GM18505 (cell line): Measurements from ENCODE around the gene DLG3.

ENCODE experiments used
- ATAC-seq: cut with Tn5 transposase; IDR thresholded peaks from one replicate; pipeline ENCODE4 v1.9.1; 2021; ENCODE audit not compliant: unreplicated experiment
- POLR2A ChIP-seq: IDR thresholded peaks from 4 replicates; pipeline ENCODE4 v1.6.1; 2011; ENCODE audit warnings: borderline replicate concordance; ENCODE audit not compliant: insufficient read depth, insufficient read length; ENCODE audit errors: extremely low read depth

DLG3 gene

DNA sequence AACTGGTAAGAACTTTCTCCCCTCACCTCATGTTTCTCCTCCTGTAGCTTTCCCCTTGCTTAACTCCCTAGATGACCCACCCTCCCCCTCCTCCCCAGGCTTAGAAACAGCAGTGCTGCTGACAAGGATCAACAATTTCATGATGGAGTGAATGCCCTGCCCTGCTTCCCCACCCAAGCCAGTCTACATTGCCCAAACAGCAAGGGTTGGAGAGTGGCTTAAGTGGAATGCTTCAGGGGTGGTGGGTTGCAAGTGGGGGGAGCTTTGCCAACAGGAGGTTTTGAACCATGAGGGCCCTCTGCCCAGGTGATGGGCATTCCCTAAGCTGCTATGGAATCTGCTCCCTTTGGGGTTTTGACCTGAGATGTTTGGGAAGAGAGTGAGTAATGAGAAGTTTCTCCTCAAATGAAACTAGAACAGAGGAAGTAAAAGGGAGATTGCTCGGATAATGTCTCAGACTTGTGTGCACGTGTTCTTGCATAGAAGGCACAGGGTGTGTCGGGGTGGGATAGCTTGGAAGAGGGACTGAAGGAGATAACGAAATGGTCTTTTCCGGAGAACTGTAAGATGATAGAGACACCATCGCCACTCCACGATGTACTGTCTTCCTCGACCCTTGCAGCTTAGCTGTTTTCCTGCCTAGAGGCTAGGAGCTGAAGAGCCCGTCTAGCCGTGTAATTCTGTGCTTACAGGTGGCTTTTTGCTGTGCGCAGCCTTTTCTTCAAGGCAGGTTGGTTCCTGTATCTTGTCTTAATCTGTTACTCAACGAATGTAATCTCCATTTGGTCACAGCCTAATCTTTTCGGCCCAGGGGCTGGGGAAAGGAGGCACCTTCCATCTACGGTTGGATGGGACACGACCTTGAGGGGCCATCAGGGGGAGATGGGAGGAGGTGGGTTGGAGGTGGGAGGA, 11.4 kb upstream of the DLG3 start:
- no peak for TF ChIP-seq POLR2A
- ATAC-seq: no peak

DNA sequence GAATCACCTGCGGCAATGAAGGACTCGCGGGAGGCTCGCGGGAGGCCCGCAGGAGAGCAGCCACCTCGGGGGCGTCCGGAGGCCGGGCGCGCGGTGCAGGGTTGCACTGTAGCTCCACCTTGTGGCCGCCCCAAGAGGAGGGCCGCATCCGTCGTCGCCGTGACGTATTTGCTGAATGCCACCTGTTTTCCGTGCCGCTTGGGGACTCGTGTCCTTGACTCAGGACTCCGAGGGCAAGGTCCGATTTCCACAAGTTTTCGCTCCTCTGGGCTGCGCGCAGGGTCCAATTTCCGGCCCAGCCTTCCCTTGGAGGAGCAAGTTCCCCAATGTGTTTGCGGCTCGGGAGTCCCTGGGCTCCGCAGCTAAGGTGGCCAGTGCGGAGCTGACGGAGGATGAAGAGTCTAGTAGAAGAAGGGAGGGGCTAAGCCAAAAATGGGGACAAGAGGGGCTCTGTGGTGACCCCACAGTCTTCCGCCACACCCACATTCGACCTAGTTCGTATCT, 10.7 kb upstream of the DLG3 start:
- ATAC-seq: peak; percentile 61
- peak; percentile 35 for TF ChIP-seq POLR2A

DNA sequence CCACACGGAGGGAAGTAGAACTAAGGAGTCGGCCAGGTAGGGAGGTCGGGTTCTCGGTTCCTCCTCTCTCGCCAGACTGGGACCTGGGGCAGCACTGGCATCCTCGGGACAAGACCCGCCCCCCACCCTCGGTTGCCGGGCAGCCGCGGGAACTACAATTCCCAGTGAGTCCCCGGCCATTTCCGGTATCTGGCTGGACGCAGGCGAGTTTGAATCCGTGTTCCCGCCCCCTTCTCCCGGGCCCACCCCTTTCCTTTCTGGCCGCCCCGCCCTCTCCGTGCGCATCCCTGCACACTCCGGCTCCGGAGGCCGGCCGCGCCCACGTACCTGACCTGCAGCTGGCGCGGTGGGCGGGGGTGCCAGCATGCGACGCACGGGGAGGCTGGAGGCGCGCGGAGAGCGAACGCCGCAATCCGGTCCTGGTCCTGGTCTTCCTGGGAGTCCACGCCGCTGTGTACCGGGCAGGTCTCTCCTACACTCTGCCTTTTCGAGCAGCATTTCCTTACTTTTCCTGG, 10.2 kb upstream of the DLG3 start:
- peak; percentile 65 for ATAC-seq
- TF ChIP-seq POLR2A: no peak

DNA sequence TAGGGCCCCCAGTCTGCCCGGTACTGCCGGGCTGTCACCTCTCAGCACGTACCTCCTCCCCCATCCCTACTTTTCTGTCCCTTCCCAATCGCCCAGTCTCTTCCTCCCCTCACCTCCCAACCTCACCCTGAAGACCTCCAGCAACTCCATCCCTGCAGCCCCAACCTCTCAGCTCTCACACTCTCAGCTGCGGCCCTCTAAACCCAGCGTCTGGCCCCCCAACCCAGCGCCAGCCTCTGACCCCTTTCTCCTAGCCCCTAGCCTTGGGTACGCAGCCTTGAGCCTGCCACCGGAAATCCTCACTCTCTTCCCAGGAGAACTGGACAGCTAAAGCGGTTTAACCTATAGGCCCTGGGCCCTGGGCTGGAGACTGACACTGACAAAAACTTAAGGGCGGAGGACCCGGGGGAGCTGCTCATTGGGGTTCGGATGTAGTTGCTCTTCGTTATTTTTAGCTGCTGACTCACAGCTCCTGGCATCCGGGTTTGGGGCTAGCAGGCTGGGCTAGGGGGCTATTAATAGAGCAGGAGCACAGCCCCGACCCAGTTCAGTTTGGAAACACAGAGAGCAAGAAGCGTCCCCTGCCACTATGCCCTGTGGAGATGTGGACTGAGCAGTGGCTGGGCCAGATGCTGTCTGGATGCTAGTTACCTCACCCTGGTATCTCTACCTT, 9.6 kb upstream of the DLG3 start:
- TF ChIP-seq POLR2A: no peak
- no peak for ATAC-seq

- no peak for ATAC-seq
- TF ChIP-seq POLR2A: no peak
Observed at GRCh38 chrX:70436343-70436742, 8.3 kb upstream of the DLG3 start.

GRCh38 chrX:70437011-70437410, 7.6 kb upstream of the DLG3 start:
- ATAC-seq: no peak
- no peak for TF ChIP-seq POLR2A

DNA sequence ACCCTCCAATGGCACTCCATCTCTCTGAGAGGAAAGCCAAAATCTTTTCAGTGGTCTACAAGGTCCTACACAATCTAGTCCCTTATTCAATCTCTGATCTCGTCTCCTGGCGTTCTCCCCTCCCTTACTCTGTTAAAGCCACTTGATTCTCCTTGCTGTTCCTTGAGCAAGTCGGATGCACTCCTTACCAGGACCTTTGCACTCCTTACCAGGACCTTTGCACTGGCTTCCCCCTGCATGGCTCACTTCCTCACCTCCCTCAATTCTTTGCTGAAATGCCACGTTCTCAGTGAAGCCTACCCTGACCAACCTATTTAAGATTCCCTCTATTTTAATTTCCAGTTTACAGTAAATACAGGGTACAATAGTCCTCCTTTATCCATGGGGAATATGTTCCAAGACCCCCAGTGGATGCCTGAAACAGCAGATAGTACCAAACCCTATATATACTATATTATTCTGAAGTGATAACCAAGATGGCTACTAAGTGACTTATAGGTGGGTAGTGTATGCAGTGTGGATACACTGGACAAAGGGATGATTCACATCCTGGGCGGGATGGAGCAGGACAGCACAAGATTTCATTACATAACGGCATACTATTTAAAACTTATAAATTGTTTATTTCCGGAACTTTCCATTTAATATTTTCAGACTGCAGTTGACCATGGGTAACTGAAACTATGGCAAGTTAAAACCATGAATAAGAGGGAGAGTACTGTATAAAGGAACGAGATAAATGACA, 6.5 kb upstream of the DLG3 start:
- TF ChIP-seq POLR2A: no peak
- no peak for ATAC-seq

DNA sequence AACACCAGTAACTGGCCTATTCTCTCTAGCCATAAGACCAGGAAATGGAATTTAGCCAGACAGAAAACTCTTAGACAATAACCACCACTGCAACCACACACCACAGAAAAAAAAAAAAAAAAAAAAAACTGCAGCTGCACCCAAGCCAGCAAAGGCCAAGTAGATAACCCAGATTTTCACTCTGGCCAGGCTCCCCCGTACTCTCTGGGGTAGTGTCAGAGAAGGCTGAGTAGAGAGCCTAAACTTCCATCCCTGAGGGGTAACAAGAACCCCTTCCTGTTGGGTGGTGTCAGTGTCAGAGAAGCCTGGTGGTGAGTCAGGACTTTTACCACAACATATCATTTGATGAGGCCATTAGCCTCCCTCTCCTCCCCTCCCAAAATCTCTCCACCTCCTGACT, 5.6 kb upstream of the DLG3 start:
- ATAC-seq: no peak
- TF ChIP-seq POLR2A: no peak

DNA sequence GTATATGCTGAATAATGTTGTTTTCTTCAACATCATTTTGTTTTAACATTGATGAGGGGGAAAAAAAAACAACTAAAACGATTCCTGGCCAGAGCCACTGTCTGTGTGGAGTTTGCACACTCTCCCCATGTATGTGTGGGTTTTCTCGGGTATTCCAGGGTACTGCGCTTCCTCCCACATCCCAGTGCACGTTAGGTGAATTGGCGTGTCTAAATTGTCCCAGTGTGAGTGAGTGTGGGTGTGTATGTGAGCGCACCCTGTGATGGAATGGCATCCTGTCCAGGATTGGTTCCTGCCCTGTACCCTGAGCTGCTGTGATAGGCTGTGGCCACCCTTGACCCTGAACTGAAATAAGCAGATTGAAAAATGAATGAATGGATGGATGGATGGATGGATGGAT, 2.4 kb upstream of the DLG3 start:
- no peak for ATAC-seq
- TF ChIP-seq POLR2A: no peak

GRCh38 chrX:70444946-70445656, 466 bp downstream of the DLG3 start:
- TF ChIP-seq POLR2A: no peak
- ATAC-seq: no peak

GRCh38 chrX:70445951-70446350, 1.3 kb downstream of the DLG3 start:
- ATAC-seq: no peak
- no peak for TF ChIP-seq POLR2A

- ATAC-seq: no peak
- no peak for TF ChIP-seq POLR2A
Observed at GRCh38 chrX:70446380-70447350, 2.0 kb downstream of the DLG3 start.

DNA sequence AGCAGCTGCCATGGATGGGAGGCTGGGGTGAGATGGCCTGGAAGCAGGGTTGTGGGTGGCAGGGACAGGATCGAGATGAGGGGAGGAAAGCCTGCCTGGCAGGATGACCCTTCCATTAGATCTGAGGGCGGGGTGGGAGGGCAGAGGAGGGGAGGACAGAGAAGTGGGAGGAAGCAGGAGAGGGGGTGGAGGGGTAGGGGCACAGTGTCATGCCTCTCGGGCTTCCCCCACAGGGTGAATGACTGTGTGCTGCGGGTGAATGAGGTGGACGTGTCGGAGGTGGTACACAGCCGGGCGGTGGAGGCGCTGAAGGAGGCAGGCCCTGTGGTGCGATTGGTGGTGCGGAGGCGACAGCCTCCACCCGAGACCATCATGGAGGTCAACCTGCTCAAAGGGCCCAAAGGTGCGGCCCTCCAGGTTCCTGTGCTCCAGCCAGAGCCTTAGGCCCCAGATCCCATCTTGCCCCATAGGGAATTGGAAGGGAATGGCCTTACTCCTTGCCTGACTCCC, 4.9 kb downstream of the DLG3 start:
- TF ChIP-seq POLR2A: no peak

More for the DNA sequence above, 4.9 kb downstream of the DLG3 start:
- no peak for ATAC-seq
